LNCAP (cell line): Measurements from ENCODE around the gene TRAPPC8.

Experiments used
- TF ChIP-seq, protein P1 (sequence below): fragments of 450-650 bp; IDR thresholded peaks from 2 replicates; pipeline ENCODE4 v1.5.1; 2017; ENCODE audit warnings: mild to moderate bottlenecking

TRAPPC8 gene

DNA sequence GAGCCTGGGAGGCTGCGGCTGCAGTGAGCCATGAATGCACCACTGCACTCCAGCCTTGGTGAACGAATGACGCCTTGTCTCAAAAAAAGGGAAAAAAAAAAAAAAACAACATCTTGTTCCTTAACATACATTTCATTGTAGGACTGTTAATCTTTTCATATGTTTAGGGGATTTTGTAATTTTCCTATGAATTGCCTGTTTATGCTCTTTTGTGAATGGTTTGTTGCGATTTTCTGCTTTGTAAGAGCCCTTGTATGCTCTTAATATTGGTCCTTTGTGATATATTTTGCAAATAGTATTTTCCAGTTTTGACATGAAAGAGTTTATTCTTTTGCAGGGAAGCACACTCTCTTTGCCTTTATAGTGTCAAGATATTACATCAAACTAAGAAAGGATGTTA is 50.0 kb downstream of the TRAPPC8 start:
- TF ChIP-seq, protein P1, sequence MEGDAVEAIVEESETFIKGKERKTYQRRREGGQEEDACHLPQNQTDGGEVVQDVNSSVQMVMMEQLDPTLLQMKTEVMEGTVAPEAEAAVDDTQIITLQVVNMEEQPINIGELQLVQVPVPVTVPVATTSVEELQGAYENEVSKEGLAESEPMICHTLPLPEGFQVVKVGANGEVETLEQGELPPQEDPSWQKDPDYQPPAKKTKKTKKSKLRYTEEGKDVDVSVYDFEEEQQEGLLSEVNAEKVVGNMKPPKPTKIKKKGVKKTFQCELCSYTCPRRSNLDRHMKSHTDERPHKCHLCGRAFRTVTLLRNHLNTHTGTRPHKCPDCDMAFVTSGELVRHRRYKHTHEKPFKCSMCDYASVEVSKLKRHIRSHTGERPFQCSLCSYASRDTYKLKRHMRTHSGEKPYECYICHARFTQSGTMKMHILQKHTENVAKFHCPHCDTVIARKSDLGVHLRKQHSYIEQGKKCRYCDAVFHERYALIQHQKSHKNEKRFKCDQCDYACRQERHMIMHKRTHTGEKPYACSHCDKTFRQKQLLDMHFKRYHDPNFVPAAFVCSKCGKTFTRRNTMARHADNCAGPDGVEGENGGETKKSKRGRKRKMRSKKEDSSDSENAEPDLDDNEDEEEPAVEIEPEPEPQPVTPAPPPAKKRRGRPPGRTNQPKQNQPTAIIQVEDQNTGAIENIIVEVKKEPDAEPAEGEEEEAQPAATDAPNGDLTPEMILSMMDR = no peak

DNA sequence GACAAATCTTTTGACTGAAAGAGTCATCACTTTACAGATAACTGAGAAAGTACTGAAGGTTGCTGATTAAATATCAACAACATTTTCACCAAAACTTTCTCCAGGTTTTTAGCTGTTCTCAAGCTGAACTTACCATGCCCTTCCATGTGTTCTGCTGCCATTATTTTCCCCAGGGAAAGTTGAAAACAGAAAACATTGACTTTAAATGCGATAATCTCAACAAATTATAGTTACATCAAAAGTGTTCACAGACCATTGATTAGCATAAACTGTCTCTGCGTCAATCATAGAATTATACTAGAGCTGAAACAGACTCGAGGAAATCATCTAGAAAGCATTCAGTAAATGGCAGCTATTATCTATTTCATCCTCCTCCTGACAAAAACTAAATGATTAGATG is 51.4 kb downstream of the TRAPPC8 start:
- TF ChIP-seq, protein P1 = no peak

DNA sequence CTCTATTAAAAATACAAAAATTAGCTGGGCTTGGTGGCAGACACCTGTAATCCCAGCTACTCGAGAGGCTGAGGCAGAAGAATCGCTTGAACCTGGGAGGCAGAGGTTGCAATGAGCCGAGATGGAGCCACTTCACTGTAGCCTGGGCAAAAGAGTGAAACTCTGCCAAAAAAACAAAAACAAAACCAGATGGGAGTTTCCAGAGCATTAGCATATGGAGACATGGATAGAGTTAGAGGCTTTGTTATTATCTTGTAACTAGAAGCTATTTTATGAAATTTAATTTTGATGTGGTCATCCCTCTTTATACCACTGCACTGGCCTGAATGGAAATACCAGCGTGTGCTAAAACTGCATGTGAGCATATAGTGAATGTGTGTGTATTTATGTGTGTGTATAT is 58.9 kb downstream of the TRAPPC8 start:
- TF ChIP-seq, protein P1 = no peak

DNA sequence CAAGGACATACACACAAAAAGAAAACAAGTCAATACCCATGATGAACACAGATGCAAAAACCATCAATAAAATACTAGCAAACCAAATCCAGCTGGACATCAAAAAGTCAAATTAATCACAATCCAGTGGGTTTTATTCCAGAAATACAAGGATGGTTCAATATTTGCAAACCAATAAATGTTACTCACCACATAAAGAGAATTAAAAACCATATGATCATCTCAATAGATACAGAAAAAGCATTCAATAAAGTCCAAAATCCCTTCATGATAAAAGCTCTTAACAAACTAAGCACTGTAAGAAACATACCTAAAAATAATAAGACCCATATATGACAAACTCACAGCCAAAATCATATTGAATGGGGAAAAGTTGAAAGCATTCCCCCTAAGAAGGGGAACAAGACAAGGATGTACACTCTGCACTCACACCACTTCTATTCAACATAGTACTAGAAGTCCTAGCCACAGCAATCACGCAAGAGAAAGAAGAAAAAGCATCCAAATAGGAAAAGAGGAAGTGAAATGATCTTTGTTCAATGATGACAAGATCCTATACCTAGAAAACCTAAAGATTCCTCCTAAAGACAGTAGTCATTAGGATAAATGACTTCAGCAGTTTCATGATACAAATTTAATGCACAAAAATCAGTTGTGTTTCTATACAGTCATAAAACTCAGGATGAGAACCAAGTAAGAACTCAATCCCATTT is 62.6 kb downstream of the TRAPPC8 start:
- TF ChIP-seq, protein P1 = no peak

DNA sequence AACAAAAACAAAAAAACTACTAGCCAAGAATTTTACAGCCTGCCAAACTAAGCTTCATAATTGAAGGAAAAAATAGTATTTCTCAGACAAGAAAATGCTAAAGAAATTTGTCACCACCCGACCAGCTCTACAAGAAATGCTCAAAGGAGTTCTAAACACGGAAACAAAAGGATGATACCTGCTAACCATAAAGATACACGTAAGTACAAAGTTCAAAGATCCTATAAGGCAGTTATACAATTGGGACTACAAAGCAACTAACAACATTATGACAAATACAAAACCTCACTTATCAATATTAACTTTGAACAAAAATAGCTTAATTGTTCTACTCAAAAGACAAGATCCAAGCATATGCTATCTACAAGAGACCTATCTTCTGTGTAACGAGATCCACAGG is 64.6 kb downstream of the TRAPPC8 start:
- TF ChIP-seq, protein P1 = no peak

DNA sequence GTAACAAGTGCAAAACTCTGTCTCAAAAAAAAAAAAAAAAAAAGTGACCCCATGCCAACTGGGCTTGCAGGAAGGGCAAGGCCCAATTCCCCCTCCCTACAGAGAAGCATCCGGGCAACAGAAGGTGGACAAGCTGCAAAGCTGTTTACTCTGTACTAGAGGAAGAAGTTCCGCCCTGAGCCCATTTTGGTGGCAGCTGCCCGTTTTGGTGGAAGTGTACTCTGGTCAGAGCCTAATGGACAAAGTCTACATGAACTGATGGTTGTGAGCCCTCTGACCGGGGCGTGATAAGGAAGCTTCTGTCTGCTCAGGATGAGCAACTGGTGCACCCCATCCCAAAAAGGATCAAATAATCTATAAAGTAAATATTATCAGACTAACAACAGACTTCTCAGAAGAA is 65.0 kb downstream of the TRAPPC8 start:
- TF ChIP-seq, protein P1 = no peak

DNA sequence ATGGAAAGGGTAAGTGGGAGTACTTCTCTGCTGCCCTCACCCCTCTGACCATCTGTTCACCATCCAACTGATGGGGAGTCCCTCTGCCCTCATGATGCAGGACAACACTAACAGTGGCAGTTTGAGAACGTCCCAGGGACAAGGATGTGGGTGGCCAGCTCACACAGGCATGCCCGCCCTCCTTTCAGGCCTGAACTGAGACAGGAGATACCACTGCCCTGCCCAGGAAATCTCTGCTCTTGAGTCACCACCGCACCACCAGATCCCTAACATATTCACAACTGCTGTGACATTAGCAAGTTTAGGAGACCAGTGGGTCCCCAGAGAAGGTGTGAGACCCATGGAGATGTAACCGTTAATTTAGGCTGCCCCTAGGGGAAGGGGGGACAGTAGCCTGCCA is 66.2 kb downstream of the TRAPPC8 start:
- TF ChIP-seq, protein P1 = no peak

DNA sequence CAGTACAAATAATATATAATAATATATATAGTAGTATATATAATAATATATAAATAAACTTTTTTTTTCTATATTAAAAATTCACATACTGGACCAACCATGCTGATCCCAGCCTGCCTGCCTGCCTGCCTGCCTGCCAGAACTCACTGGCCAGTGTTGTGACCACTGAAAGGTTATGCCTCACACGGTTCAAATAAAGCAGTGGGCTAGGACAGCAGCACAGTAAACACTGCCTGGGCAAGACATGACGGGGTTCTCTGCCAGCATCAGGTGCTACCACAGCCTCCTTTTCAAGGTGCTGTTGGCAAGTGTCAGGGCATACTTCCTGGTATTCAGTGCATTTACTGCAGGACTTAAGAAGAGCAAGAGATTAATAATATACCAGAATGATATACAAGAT is 67.6 kb downstream of the TRAPPC8 start:
- TF ChIP-seq, protein P1 = no peak
